ENCODE results near the gene SH3BP4. TPM values are rescaled to one million over a fixed set of nuclear protein-coding genes. Genes with fewer than 3 reads are reported as not detected.

Gene SH3BP4
- total and polyA plus RNA-seq, 4 donors = 4.1 to 18.4 (median 12.2) TPM

DNA sequence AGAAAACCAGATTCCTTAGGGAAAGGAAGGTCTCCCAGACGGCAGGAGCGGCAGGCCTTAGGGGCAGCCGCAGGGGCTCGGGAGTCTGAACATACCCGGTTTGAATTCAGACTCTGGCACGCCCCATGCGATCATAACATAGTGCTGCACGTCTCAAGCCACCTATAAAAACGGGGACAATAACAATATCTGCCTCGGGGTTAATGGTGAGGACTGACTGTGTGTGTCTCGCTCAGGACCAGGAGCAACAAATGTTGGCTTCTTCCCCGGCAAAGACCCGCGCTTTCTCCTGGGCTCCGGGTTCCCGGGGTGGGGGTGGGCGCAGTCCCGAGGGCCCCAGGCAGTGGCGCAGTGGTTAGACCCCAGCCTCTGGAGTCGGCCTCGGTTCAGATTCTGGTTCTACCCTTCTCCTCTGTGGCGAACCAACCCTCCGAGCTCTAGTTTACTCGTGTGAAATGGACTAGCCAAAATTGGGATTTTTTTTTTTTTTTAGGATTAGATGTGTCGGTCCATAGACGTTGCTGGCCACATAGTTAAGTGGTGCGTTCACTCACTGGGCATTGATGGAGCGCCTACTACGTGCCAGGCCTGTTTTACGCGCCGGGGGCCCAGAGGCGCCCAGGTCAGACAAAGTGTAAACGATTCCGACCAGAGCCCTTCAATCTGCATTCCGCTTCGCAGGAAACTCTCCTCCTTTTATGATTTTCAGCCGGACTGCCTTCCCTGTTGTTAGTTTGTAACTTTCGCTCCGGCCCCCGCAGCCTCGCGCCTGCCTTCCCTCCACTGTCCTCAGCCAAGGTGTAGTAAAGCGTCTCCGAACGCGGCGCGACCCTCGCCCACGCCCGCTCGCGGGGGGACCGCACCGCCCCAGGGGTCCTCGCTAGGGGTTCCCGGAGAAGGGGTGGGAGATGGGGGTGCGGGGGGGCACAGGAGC is 820 bp upstream of the SH3BP4 start:
- peaks cover 0 to 28% (median 18%) of the 10 kb centered on the region in 4 donors for H3K4me1 ChIP-seq (ENCODE audit: control insufficient read depth in 4 of 4, insufficient read depth in 4 of 4, low read length in 3 of 4)
- no peaks in the 10 kb centered on the region for H3K27me3 ChIP-seq (ENCODE audit: control insufficient read depth in 4 of 4, insufficient read depth in 4 of 4, low read length in 3 of 4)
- 22% methylated on average over 59 of the region's 59 CpGs for WGBS
- peak overlapping the region; percentile 39 to 64 for H3K27ac ChIP-seq (ENCODE audit: low read depth in 1 of 2, low read length in 2 of 2)
- H3K9ac ChIP-seq (ENCODE audit: low read depth in 1 of 2, low read length in 2 of 2) = peak overlapping the region; percentile 41 to 70
- peak overlapping the region; percentile 50 to 92 (median 70) for H3K4me3 ChIP-seq (ENCODE audit: low read depth in 1 of 3, low read length in 3 of 3)
- no peak for DNase-seq (ENCODE audit: low spot score)
- no peaks in the 10 kb centered on the region for H3K36me3 ChIP-seq (ENCODE audit: control insufficient read depth in 4 of 4, insufficient read depth in 3 of 4, low read depth in 1 of 4, low read length in 3 of 4)
- H3K9me3 ChIP-seq (ENCODE audit: control insufficient read depth in 4 of 4, low read length in 3 of 4) = no peaks in the 10 kb centered on the region
- TF ChIP-seq EGR1 (IDR thresholded peaks at IDR 0.05; ENCODE audit: low read depth in 2 of 2) = no peak
- no peak for TF ChIP-seq GABPA (IDR thresholded peaks at IDR 0.05 in 1 of 2, conservative IDR thresholded peaks at IDR 0.05 in 1 of 2)
- no peak for TF ChIP-seq HNF4A (conservative IDR thresholded peaks at IDR 0.05)
- TF ChIP-seq FOXA2 (IDR thresholded peaks at IDR 0.05) = no peak
- no peak for TF ChIP-seq YY1 (IDR thresholded peaks at IDR 0.05)
- TF ChIP-seq, protein P1, sequence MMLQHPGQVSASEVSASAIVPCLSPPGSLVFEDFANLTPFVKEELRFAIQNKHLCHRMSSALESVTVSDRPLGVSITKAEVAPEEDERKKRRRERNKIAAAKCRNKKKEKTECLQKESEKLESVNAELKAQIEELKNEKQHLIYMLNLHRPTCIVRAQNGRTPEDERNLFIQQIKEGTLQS (IDR thresholded peaks at IDR 0.05) = no peak
- no peak for TF ChIP-seq SP1 (IDR thresholded peaks at IDR 0.05)
- no peak for TF ChIP-seq FOXA1 (IDR thresholded peaks at IDR 0.05)
- no peak for TF ChIP-seq NR2F2 (IDR thresholded peaks at IDR 0.05)
- TF ChIP-seq JUND (IDR thresholded peaks at IDR 0.05) = no peak
- TF ChIP-seq, protein P2, sequence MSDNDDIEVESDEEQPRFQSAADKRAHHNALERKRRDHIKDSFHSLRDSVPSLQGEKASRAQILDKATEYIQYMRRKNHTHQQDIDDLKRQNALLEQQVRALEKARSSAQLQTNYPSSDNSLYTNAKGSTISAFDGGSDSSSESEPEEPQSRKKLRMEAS (IDR thresholded peaks at IDR 0.05) = no peak
- TF ChIP-seq, protein P3, sequence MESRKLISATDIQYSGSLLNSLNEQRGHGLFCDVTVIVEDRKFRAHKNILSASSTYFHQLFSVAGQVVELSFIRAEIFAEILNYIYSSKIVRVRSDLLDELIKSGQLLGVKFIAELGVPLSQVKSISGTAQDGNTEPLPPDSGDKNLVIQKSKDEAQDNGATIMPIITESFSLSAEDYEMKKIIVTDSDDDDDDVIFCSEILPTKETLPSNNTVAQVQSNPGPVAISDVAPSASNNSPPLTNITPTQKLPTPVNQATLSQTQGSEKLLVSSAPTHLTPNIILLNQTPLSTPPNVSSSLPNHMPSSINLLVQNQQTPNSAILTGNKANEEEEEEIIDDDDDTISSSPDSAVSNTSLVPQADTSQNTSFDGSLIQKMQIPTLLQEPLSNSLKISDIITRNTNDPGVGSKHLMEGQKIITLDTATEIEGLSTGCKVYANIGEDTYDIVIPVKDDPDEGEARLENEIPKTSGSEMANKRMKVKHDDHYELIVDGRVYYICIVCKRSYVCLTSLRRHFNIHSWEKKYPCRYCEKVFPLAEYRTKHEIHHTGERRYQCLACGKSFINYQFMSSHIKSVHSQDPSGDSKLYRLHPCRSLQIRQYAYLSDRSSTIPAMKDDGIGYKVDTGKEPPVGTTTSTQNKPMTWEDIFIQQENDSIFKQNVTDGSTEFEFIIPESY (IDR thresholded peaks at IDR 0.05) = no peak
- TF ChIP-seq, protein P4, sequence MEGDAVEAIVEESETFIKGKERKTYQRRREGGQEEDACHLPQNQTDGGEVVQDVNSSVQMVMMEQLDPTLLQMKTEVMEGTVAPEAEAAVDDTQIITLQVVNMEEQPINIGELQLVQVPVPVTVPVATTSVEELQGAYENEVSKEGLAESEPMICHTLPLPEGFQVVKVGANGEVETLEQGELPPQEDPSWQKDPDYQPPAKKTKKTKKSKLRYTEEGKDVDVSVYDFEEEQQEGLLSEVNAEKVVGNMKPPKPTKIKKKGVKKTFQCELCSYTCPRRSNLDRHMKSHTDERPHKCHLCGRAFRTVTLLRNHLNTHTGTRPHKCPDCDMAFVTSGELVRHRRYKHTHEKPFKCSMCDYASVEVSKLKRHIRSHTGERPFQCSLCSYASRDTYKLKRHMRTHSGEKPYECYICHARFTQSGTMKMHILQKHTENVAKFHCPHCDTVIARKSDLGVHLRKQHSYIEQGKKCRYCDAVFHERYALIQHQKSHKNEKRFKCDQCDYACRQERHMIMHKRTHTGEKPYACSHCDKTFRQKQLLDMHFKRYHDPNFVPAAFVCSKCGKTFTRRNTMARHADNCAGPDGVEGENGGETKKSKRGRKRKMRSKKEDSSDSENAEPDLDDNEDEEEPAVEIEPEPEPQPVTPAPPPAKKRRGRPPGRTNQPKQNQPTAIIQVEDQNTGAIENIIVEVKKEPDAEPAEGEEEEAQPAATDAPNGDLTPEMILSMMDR (IDR thresholded peaks at IDR 0.05; ENCODE audit: low read depth, low read length, missing input control) = no peak
- TF ChIP-seq, protein P5, sequence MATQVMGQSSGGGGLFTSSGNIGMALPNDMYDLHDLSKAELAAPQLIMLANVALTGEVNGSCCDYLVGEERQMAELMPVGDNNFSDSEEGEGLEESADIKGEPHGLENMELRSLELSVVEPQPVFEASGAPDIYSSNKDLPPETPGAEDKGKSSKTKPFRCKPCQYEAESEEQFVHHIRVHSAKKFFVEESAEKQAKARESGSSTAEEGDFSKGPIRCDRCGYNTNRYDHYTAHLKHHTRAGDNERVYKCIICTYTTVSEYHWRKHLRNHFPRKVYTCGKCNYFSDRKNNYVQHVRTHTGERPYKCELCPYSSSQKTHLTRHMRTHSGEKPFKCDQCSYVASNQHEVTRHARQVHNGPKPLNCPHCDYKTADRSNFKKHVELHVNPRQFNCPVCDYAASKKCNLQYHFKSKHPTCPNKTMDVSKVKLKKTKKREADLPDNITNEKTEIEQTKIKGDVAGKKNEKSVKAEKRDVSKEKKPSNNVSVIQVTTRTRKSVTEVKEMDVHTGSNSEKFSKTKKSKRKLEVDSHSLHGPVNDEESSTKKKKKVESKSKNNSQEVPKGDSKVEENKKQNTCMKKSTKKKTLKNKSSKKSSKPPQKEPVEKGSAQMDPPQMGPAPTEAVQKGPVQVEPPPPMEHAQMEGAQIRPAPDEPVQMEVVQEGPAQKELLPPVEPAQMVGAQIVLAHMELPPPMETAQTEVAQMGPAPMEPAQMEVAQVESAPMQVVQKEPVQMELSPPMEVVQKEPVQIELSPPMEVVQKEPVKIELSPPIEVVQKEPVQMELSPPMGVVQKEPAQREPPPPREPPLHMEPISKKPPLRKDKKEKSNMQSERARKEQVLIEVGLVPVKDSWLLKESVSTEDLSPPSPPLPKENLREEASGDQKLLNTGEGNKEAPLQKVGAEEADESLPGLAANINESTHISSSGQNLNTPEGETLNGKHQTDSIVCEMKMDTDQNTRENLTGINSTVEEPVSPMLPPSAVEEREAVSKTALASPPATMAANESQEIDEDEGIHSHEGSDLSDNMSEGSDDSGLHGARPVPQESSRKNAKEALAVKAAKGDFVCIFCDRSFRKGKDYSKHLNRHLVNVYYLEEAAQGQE (IDR thresholded peaks at IDR 0.05) = no peak
- TF ChIP-seq TAF1 (conservative IDR thresholded peaks at IDR 0.05) = no peak
- no peak for TF ChIP-seq RAD21 (IDR thresholded peaks at IDR 0.05)
- no peak for TF ChIP-seq RXRA (IDR thresholded peaks at IDR 0.05)
- TF ChIP-seq HNF4G (IDR thresholded peaks at IDR 0.05) = no peak
